IMR-90 (cell line): ENCODE data around the gene PSMA6. TPM values are rescaled to one million over a fixed set of nuclear protein-coding genes. Genes with fewer than 3 reads are reported as not detected.
A peak's percentile ranks its signal among the peaks of the same experiment; 100 is the strongest.

ENCODE experiments used
- ATAC-seq: fragments of 200-7000 bp; cut with Tn5 transposase; 2 replicates; pipeline ENCODE4 v1.9.1; 2020; ENCODE audit warnings: low read depth, mild to moderate bottlenecking, moderate library complexity
- BruUV-seq: library from RNA; stranded (reverse); fragments of 400-500 nt; replicated peaks from 2 replicates; lab custom pipeline; 2021; lab: Mats Ljungman, UMichigan
- CTCF ChIA-PET: fragments of 300-600 bp; formaldehyde crosslinking; extraction: SDS; loops from one replicate; lab custom pipeline; 2021; ENCODE audit warnings: antibody characterized with exemption; lab: Yijun Ruan, JAX
- POLR2A ChIA-PET: fragments of 300-600 bp; sonication (Branson Sonifier 250); formaldehyde crosslinking; loops from one replicate; lab custom pipeline; 2022; ENCODE audit warnings: antibody characterized with exemption; ENCODE audit not compliant: unreplicated experiment; lab: Charles Lee
- DNase-seq: peaks from one replicate; pipeline ENCODE4 v3.0.0; 2013
- H2AFZ ChIP-seq: replicated peaks from 2 replicates; pipeline ENCODE3; 2013; ENCODE audit warnings: low read length, mild to moderate bottlenecking; ENCODE audit not compliant: poor library complexity
- H2AK5ac ChIP-seq: 2 replicates; pipeline ENCODE4 v1.6.1; 2013; ENCODE audit warnings: low read depth, low read length, inconsistent platforms
- H2AK9ac ChIP-seq: replicated peaks from 2 replicates; pipeline ENCODE3; 2013; ENCODE audit warnings: mild to moderate bottlenecking, low read depth, low read length, moderate library complexity; ENCODE audit not compliant: poor library complexity
- H2BK120ac ChIP-seq: 2 replicates; pipeline ENCODE4 v1.6.1; 2013; ENCODE audit warnings: low read depth, low read length, inconsistent platforms
- H2BK15ac ChIP-seq: 3 replicates; pipeline ENCODE4 v1.6.1; 2013; ENCODE audit warnings: low read depth, low read length, inconsistent platforms
- H2BK20ac ChIP-seq: 2 replicates; pipeline ENCODE4 v1.6.1; 2013; ENCODE audit warnings: low read depth, mild to moderate bottlenecking, inconsistent platforms, low read length, moderate library complexity
- H2BK5ac ChIP-seq: 2 replicates; pipeline ENCODE4 v1.6.1; 2013; ENCODE audit warnings: mild to moderate bottlenecking, low read depth, low read length, inconsistent platforms; ENCODE audit not compliant: poor library complexity, severe bottlenecking
- H3K14ac ChIP-seq: replicated peaks from 2 replicates; pipeline ENCODE4 v1.6.1; 2013; ENCODE audit warnings: low read depth, low read length, inconsistent platforms
- H3K18ac ChIP-seq: 2 replicates; pipeline ENCODE4 v1.6.1; 2013; ENCODE audit warnings: low read depth, low read length, control low read depth
- H3K23ac ChIP-seq: 2 replicates; pipeline ENCODE4 v1.6.1; 2013; ENCODE audit warnings: low read depth, low read length, inconsistent platforms
- H3K27ac ChIP-seq: 2 replicates; pipeline ENCODE4 v1.5.1; 2013; ENCODE audit warnings: mild to moderate bottlenecking, control low read depth, low read length; ENCODE audit not compliant: insufficient read depth
- H3K27me3 ChIP-seq: 2 replicates; pipeline ENCODE4 v1.6.1; 2013; ENCODE audit warnings: low read length; ENCODE audit not compliant: control insufficient read depth, insufficient read depth
- H3K36me3 ChIP-seq: 2 replicates; pipeline ENCODE4 v1.6.1; 2013; ENCODE audit warnings: low read length, mixed read lengths; ENCODE audit not compliant: control insufficient read depth, insufficient read depth
- H3K4ac ChIP-seq: 2 replicates; pipeline ENCODE4 v1.6.1; 2013; ENCODE audit warnings: low read depth, low read length, inconsistent platforms
- H3K4me1 ChIP-seq: 2 replicates; pipeline ENCODE4 v1.6.1; 2013; ENCODE audit warnings: low read length, mixed read lengths; ENCODE audit not compliant: control insufficient read depth, insufficient read depth
- H3K4me2 ChIP-seq: 2 replicates; pipeline ENCODE4 v1.6.1; 2013; ENCODE audit warnings: low read depth, mild to moderate bottlenecking, control low read depth, low read length, moderate library complexity
- H3K4me3 ChIP-seq: 2 replicates; pipeline ENCODE4 v1.5.1; 2013; ENCODE audit warnings: low read depth, mild to moderate bottlenecking, control low read depth, low read length, moderate library complexity; ENCODE audit not compliant: insufficient read depth
- H3K56ac ChIP-seq: 2 replicates; pipeline ENCODE4 v1.6.1; 2013; ENCODE audit warnings: low read length, inconsistent platforms; ENCODE audit not compliant: insufficient read depth; ENCODE audit errors: extremely low read depth
- H3K79me1 ChIP-seq, 2 experiments: 2 replicates each; pipeline ENCODE4 v1.6.1; 2013; ENCODE audit warnings: low read length in 2 of 2, inconsistent platforms in 1 of 2, low read depth in 1 of 2
- H3K9ac ChIP-seq: 2 replicates; pipeline ENCODE4 v1.6.1; 2013; ENCODE audit warnings: low read depth, low read length, control low read depth
- H3K9me1 ChIP-seq: 2 replicates; pipeline ENCODE4 v1.6.1; 2013; ENCODE audit warnings: low read length, inconsistent platforms; ENCODE audit not compliant: insufficient read depth
- H3K9me3 ChIP-seq: 2 replicates; pipeline ENCODE4 v1.6.1; 2013; ENCODE audit warnings: low read length; ENCODE audit not compliant: control insufficient read depth, insufficient read depth
- H4K20me1 ChIP-seq: 2 replicates; pipeline ENCODE4 v1.6.1; 2013; ENCODE audit warnings: low read length, inconsistent platforms; ENCODE audit not compliant: insufficient read depth
- H4K5ac ChIP-seq: 2 replicates; pipeline ENCODE4 v1.6.1; 2013; ENCODE audit warnings: mild to moderate bottlenecking, low read depth, low read length, control low read depth
- H4K8ac ChIP-seq, 2 experiments: 2 replicates each; pipeline ENCODE4 v1.6.1; 2013; ENCODE audit warnings: low read depth in 2 of 2, low read length in 2 of 2, control low read depth in 1 of 2, inconsistent platforms in 1 of 2
- H4K91ac ChIP-seq: 2 replicates; pipeline ENCODE4 v1.6.1; 2013; ENCODE audit warnings: low read depth, low read length, inconsistent platforms; ENCODE audit not compliant: insufficient read depth
- CEBPB ChIP-seq: IDR thresholded peaks from 2 replicates; pipeline ENCODE4 v1.6.1; 2012; ENCODE audit warnings: low read depth, low read length, improper control_type of control experiment
- MAZ ChIP-seq: IDR thresholded peaks from 2 replicates; pipeline ENCODE4 v1.6.1; 2012; ENCODE audit warnings: low read depth, mild to moderate bottlenecking, low read length, improper control_type of control experiment, moderate library complexity, borderline replicate concordance
- POLR2A ChIP-seq: IDR thresholded peaks from 2 replicates; pipeline ENCODE4 v1.6.1; 2012; ENCODE audit warnings: mild to moderate bottlenecking, low read depth, low read length
- RFX5 ChIP-seq: IDR thresholded peaks from 2 replicates; pipeline ENCODE4 v1.8.0; 2012; ENCODE audit warnings: low read depth, mild to moderate bottlenecking, low read length, moderate library complexity
- WGBS, 2 experiments: methylation state at CpG; one replicate each; pipeline versions ENCODE4 v1.1.5 to v1.1.7; 2013; ENCODE audit warnings: missing lambda C conversion rate in 2 of 2; ENCODE audit not compliant: insufficient read length in 1 of 2; ENCODE audit errors: extremely low coverage in 2 of 2; 5-methylcytosine and 5-hydroxymethylcytosine counted together
- dilution Hi-C: fragments of 300-500 bp; cut with HindIII; formaldehyde crosslinking; loops from one replicate; pipeline ENCODE4 v1.14.3; 2018; ENCODE audit warnings: low sequenced_read_pairs; ENCODE audit not compliant: unreplicated experiment
- in situ Hi-C: fragments of 300-500 bp; cut with MboI; formaldehyde crosslinking; loops from 3 replicates; pipeline ENCODE4 v1.14.3; 2019; ENCODE audit warnings: low sequenced_read_pairs, inconsistent platforms, mixed read lengths
- intact Hi-C: fragments of 100-400 bp; cut with micrococcal nuclease; formaldehyde crosslinking; loops from 2 replicates; pipeline ENCODE4 v1.10.0; 2022
- polyA plus RNA-seq, 3 experiments: library from polyadenylated mRNA; depleted of rRNA; stranded (reverse); fragments of >200 nt; gene quantifications; 2 replicates each; pipeline ENCODE4 v1.2.3, GENCODE V29; 2012; ENCODE audit warnings: low replicate concordance in 1 of 3
- total RNA-seq: library from RNA; depleted of rRNA; stranded (reverse); fragments of >200 nt; gene quantifications from 2 replicates; pipeline ENCODE4 v1.2.3, GENCODE V29; 2012

Gene PSMA6
- total and polyA plus RNA-seq, 2 of the 4 experiments (the other 2 are of a cell fraction): 184 to 530 TPM

DNA sequence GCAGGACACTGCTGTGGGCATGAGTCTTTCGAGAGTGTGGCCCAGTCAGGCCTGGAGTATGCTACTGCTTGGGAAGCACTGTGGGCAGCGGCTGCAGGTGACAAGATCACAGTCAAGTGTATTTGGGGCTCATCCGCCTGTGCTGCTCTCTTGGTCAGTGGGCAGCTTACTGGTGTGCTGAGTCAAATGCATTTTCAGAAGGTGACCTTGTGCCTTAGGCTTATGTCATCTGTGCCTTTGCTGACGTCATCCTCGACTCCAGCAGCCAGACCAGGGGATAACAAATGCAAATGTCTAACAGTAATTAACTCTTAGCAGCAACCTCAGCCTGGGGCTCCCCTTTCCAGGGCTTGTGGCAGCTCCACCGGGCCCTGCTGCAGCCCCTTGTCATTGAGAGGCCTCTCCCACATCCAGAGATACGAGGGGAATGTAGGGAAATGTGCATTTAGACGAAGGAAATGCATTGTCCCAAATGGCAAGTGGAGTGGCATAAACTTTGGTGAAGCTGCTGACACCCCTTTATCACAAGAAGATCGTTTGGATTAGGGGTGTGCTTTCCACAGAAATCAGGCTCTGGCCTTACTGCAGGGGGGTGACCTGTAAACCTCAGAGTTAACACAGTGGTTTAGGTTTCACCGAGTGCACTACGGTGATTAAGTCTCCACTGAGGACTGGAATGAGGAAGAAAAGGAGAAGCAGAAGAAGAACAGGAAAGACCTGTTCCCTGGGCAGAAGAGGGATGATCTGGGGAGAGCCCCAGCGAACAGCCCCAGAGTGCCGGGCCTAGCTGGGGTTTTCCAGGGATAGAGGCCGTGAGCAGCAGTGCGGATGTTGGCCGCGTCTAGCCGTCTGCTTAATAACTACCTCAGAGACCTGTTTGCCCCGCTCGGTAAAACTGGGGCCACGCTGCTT, 39.7 kb downstream of the PSMA6 start:
- Histone ChIP-seq H2AK9ac (no peak overlapping the region), H2AK5ac (no peak overlapping the region), H3K56ac (no peak overlapping the region), H3K9ac (no peak overlapping the region), H2BK20ac (no peak overlapping the region), H3K23ac (no peak overlapping the region), H4K91ac (no peak overlapping the region; the same call in 1 of the 2 replicates), H3K4ac (no peak overlapping the region), H3K4me2 (peak overlapping the region; percentile 8; the same call in 1 of the 2 replicates), H3K4me1 (peaks cover 19% of the 10 kb centered on the region), H3K4me3 (no peak overlapping the region), H4K20me1 (no peaks in the 10 kb centered on the region), H3K9me3 (no peaks in the 10 kb centered on the region), H3K27ac (no peak overlapping the region), H3K14ac (peak overlapping the region; percentile 23; the same call in 1 of the 2 replicates), H2BK5ac (no peak overlapping the region), H3K79me1 (no peaks in the 10 kb centered on the region), H3K27me3 (no peaks in the 10 kb centered on the region), H3K18ac (no peak overlapping the region), H3K36me3 (no peaks in the 10 kb centered on the region), H4K8ac (no peak overlapping the region), H2BK120ac (no peak overlapping the region), H2BK15ac (no peak overlapping the region), H4K5ac (no peak overlapping the region; the same call in 1 of the 2 replicates), H2AFZ (peak overlapping the region; percentile 50), H3K9me1 (0 out of 2 replicates have a peak, but pooled peaks cover 8% of the 10 kb centered on the region)
- in situ Hi-C loops (no loop called here), dilution Hi-C loops (no loop called here), intact Hi-C loops (no loop called here)
- ATAC-seq (peak; percentile 27; the same call in 1 of the 2 replicates), DNase-seq (peak; percentile 87)
- 86% methylated on average over 11 of the region's 21 CpGs; no CpG with 5 or more reads in 1 of the 2 experiments for WGBS, 2 experiments
- 0 out of 2 replicates have a peak, but pooled peaks have one; percentile 0 for TF ChIP-seq CEBPB
- TF ChIP-seq MAZ: no peak
- no peak for TF ChIP-seq RFX5
- TF ChIP-seq POLR2A: no peak
- POLR2A ChIA-PET: no interaction called here
- BruUV-seq: no TSS peak
- CTCF ChIA-PET: interaction anchor here (0.6 kb wide), 2 partner anchors 116 to 331 kb away, joined by 3 to 5 read pairs; no protein-coding TSS in a partner anchor
